HK-2 (cell line): ENCODE data around the gene BAD.

Source experiments
- DNase-seq: peaks from one replicate; pipeline ENCODE4 v3.0.0-alpha.2; 2018; ENCODE audit not compliant: unreplicated experiment

BAD gene

DNA sequence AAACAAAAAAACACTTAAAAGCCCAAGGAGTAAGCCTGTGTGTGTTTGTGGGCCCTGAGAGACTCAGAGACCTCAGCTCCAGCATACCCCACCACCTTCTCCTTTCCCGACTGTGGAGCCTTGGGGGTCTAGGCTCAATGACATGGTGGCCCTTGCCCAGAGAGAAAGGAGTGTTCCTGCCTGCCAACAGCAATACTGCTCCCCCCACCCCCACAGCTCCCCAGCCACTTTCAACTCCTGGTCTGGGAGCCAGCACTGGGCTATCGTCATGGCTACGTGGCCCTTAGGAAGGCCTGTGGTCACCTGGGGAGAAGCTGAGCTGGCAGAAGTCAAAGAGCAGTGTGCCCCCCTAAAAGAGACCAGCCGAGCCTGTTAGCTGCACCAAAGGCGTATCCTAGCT is 40.4 kb downstream of the BAD start:
- DNase-seq, result no peak

- DNase-seq, result no peak
These were observed 41.1 kb downstream of the BAD start for GRCh38 chr11:64243236-64243854.

DNA sequence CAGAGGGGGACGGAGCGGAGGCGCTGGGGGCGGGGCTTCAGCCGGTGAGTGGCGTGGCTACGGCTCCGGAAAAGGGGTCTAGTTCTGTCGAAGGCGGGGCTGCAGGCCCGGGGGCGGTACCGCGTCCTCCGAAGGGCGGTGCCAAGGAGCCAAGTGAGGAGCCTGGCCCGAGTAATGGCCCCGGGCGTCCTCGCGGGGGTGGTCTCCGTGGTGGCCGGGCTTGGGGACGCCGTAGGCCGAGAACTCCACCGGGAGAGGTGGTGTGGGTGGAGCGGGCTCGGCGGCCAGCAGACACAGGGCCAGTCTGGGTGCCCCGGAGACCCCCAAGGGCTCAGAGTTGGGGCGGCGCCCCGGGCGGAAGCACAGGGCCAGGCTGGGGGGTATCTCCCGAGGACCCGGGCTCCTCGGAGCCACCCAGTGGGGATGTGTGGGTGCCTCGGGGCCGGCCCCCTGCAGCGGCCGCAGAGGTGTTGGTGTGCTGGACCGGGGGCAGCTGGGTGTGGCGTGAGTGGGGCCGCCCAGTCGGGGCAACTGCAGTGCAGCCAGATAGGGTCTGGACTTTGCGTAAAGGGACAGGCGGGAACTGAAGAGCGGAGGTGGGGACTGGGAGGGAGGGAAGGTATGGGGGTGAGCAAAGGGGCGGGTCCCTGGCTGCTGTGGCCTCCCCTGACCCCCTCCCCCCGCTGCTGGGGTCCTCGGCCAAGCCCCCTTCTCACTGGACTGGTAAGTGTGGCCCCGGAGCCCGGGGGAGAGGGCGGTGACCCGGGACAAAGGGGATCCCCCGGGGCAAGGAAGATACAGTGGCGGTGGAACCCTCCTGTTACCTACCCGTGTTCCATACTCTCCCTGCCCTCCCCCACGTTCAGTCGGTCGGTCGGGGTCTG is 42.7 kb downstream of the BAD start:
- DNase-seq, result peak; percentile 53

GRCh38 chr11:64241241-64241490 is 43.3 kb downstream of the BAD start:
- peak; percentile 99 for DNase-seq

DNA sequence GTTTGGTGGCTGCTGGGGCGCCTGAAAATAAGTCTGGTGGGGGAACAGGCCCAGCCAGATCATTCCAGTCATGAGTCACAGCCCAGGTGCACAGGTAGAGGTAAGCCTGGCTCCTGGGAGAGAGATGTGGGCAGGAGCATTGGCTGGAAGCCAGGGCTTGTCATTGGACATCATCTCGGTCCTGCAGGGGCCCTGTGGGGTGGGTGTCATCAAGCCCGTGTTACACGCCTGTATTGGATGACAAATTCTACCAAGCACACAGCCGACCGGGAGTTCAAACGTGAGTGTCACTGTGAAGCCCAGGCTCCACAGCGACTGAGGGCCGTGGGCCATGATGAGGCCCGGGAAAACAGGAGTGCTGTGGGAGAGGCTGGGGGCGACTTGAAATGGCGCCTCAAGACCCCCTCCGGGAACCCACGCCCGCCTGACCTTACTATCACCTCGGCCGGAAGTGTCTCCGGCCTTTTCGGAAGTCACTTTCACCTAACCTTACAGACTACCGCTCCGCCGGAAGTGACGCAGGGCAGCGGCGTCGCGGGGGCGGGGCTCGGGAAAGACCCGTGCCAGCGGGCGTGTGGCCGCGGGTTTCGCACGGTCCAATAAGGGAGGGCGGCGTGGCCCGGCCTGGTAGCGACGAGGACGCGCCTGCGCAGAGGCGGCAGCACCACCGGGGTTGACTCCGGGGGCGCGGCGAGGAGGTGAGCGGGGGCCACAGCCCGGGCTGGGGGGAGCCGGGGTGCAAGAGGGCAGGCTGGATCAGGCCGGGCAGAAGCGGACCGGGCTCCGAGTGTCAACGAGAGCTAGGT is 43.8 kb downstream of the BAD start, which contains the start of gene FKBP2:
Gene FKBP2, plus strand, starts transcription at position 661 of the 806 bp plus-strand sequence. CDS start 1,293 bp downstream, outside the sequence.
- peak; percentile 92 for DNase-seq

DNA sequence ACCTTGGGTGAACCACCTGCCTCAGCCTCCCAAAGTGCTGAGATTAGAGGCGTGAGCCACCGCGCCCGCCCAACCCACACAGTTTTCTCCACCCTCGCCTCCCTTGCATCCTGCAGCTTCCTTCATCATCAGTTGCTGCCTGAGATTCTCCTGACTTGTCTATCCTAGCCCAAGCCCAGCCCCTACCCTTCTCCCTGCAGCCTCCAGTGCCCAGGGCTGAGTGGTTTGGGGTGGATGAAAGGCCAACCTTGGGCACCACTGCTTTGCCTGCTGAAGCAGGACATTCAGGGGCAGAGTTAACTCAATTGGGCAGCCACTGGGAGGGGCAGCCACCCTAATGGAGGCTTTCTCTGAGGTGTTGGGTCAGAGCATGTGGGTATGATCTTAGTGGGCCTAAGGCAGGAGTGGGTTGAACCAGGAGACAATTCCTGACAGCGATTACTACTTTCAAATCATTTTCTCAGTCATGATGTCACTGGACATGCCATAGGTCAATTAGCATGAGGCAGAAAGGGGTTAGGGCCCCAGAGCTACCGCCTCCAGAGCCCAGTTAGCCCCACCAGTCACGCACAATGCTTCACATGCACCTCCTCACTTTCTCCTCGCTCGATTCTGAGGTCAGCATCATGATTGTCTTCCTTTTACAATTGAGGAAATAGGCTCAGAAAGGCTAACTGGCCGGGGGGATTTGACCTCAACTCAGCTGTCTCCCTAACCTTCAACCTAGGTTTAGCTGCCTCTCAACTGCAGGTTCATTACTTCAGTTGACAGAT is 44.6 kb downstream of the BAD start:
- no peak for DNase-seq

DNA sequence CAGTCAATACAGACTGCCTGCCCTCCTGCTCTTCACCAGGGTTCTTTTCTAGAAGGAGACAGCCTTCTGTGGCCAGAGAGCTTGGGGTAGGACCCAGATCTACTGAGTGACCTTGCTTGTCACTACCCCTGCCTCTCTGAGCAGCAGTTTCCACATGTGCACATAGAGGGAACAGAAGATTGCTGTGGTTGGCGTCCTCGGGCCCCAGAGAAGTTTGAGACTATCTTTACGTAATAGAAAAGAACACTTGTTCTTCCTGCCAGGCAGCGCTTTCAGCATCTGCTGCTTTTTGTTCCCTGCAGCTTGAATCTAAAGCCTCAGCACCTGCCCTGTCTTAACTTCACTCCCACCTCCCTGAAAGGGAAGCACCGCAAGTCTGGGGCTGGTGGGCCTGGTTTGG is 45.5 kb downstream of the BAD start:
- DNase-seq, result no peak

- no peak for DNase-seq
These were observed 46.4 kb downstream of the BAD start for GRCh38 chr11:64238076-64238475.

DNA sequence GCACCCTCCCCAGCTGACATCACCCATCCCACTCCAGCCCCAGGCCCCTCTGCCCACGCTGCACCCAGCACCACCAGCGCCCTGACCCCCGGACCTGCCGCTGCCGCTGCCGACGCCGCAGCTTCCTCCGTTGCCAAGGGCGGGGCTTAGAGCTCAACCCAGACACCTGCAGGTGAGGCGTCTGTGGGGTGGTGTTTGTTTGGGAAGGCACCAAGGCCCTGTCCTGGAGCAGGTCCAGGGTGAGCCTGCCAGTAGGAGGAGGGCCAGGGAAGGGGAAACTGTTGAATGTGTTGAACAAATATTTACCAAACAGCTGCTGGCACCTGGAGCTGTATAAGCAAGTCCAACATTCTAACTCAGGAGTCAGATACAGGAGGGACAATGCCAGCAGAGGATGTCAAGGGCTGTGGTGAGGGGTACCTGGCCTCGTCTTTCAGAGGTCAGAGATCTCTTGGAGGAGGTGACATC is 46.9 kb downstream of the BAD start:
- DNase-seq, result no peak

- no peak for DNase-seq
These were observed 48.9 kb downstream of the BAD start for GRCh38 chr11:64235437-64236161.

GRCh38 chr11:64234647-64235379 is 49.7 kb downstream of the BAD start:
- no peak for DNase-seq

- DNase-seq, result peak; percentile 57
These were observed 50.4 kb downstream of the BAD start, which contains the start of gene VEGFB for GRCh38 chr11:64233913-64234586. TSS of gene VEGFB (plus strand) at chr11:64234584. CDS start at chr11:64234834, 250 bp downstream.

DNA sequence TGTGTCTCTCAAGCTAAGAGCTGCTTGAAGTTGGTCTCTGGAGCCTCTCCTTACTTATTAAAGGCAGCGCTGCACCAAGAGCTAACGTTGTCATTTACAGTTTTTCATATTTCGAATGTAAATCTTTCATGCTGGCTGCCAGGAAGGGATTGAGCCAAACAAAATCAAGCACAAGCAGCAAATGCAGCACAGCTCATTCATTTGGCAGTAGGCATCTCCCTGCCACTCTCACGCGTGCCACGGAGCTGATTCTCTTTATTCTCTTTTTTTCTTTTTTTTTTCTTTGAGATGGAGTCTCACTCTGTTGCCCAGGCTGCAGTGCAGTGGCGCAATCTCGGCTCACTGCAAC is 51.5 kb downstream of the BAD start:
- no peak for DNase-seq

DNA sequence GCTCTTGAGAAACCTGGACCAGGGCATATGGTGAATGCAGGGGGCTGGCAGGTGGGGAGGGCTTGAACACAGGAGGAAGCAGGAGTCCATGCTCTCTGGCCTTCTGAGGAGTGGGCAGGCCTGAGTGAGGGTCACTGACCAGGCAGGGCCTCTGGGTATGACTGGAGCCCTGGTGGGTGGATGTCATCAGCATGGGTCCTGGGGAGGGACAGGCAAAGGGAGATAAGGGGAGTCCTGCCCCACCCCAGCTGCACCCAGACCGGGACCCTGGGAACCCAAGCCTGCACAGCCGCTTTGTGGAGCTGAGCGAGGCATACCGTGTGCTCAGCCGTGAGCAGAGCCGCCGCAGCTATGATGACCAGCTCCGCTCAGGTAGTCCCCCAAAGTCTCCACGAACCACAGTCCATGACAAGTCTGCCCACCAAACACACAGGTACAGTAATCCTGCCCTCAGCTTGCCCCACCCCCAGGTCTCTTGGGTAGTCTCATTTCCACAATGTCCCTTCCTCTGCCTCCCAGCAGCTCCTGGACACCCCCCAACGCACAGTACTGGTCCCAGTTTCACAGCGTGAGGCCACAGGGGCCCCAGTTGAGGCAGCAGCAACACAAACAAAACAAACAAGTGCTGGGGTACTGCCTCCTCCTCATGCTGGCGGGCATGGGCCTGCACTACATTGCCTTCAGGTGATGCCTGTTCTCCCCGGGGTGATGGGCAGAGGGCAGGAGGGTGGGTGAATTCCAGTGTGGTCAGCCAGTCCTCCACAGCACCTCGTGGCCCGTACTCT is 52.1 kb downstream of the BAD start:
- no peak for DNase-seq

GRCh38 chr11:64231546-64231945 is 52.9 kb downstream of the BAD start:
- no peak for DNase-seq

- no peak for DNase-seq
These were observed 53.5 kb downstream of the BAD start for GRCh38 chr11:64230985-64231365.

DNA sequence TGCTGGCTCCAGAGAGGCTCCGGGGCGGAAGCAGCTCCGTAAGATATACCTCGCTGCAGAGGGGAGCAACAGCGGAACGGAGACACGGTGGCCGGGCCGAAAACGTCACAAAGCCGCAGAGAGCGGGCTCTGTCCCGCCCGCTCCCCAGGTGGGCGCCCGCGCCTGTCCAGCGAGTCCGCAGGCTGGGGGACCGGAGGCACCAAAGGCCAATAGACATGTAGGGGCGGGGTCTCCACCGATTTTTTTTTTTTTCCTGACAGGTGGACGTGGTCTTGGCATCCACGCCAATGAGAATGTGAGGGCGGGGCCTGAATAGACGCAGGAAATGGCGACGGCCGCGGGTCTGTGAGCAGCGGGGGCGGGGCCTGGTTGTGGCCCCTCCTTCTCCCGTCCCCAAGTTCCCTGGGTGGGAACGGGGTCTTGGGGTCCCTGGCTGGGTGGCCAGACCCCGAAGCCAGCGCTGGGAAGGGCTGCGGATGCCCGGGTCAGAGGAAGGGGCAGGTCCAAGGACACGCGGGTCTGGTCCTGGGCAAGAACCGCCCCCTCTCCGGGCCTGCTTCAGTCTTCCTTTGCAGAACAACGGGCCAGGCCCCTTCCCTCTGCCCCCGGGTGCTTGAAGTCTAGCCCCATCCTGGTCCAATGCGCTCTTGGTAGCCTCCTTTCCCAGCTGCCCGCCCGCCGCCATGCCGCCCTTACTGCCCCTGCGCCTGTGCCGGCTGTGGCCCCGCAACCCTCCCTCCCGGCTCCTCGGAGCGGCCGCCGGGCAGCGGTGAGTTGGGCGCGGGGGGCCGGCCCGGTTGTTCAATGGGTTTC is 54.1 kb downstream of the BAD start, which contains the start of gene DNAJC4:
Gene DNAJC4, plus strand, starts transcription at position 378 of the 814 bp plus-strand sequence. Its CDS starts 307 bp downstream, at position 685.
- DNase-seq, result peak; percentile 85

DNA sequence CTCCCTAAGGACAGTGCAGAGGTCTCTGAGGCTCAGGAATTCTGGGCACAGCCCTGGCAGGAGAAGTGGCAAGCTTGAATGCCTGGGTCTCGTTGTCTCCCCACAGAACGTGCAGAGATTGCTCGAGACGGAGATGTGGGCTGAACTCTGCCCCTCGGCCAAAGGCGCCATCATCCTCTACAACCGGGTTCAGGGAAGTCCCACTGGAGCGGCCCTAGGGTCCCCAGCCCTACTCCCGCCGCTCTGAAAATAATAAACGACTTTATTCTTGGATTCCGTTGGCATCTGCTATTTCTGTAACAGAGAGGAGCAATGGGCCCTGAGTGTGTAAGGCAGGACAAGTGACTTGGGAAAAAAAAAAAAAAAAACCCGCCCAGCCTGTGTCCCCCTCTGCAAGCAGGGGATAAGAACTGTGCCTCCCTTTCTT is 54.7 kb downstream of the BAD start:
- DNase-seq, result no peak
